OCI-LY3 (cell line): ENCODE measurements around the gene PRIM2.
"Not testable (repeated sequence)": the region's sequence is repeated elsewhere in the genome, so short reads cannot be mapped to it uniquely, and the experiment has no call there.

Experiments
- H2AFZ ChIP-seq: fragments of 200-600, 300-600 bp; shearing (Covaris generic); 2 replicates; pipeline ENCODE4 v1.6.0; 2014; ENCODE audit warnings: antibody characterized with exemption, low read depth, low read length
- H3K27ac ChIP-seq: fragments of 200-600, 300-600 bp; sonication (generic); 2 replicates; pipeline ENCODE4 v1.5.1; 2014; ENCODE audit warnings: mild to moderate bottlenecking, low read length, moderate library complexity, mixed read lengths
- H3K27me3 ChIP-seq: fragments of 200-600, 300-600 bp; sonication (generic); 2 replicates; pipeline ENCODE4 v1.6.1; 2014; ENCODE audit warnings: low read depth, low read length, mixed read lengths
- H3K36me3 ChIP-seq: fragments of 200-600, 300-600 bp; sonication (generic); replicated peaks from 2 replicates; pipeline ENCODE3; 2014; ENCODE audit warnings: low read depth, low read length, mixed read lengths
- H3K4me1 ChIP-seq: fragments of 300-600, 200-600 bp; sonication (generic); 2 replicates; pipeline ENCODE4 v1.6.1; 2014; ENCODE audit warnings: low read length, mixed read lengths
- H3K4me2 ChIP-seq: fragments of 200-600, 300-600 bp; sonication (generic); 2 replicates; pipeline ENCODE4 v1.6.1; 2014; ENCODE audit warnings: low read length, mixed read lengths
- H3K4me3 ChIP-seq: fragments of 300-600, 200-600 bp; sonication (generic); 2 replicates; pipeline ENCODE4 v1.5.1; 2014; ENCODE audit warnings: antibody characterized with exemption, mild to moderate bottlenecking, low read length, moderate library complexity
- H3K79me2 ChIP-seq: fragments of 300-600, 200-600 bp; shearing (Covaris generic); 2 replicates; pipeline ENCODE4 v1.6.1; 2014; ENCODE audit warnings: mild to moderate bottlenecking, low read length, mixed read lengths
- H3K9ac ChIP-seq: fragments of 300-600, 200-600 bp; shearing (Covaris generic); 2 replicates; pipeline ENCODE4 v1.6.0; 2014; ENCODE audit warnings: mild to moderate bottlenecking, low read length, moderate library complexity
- H3K9me3 ChIP-seq: fragments of 200-600, 300-600 bp; shearing (Covaris generic); 2 replicates; pipeline ENCODE4 v1.6.1; 2014; ENCODE audit warnings: low read length, mixed read lengths; ENCODE audit not compliant: insufficient read depth
- H4K20me1 ChIP-seq: fragments of 200-600, 300-600 bp; sonication (generic); 2 replicates; pipeline ENCODE4 v1.6.1; 2016; ENCODE audit warnings: low read length, mixed read lengths; ENCODE audit not compliant: insufficient read depth
- CTCF ChIP-seq: fragments of 200-600, 300-600 bp; sonication (generic); IDR thresholded peaks from 2 replicates; pipeline ENCODE4 v1.5.1; 2014; ENCODE audit warnings: antibody characterized with exemption, low read length, low read depth

The PRIM2 gene

GRCh38 chr6:57579489-57579888 is 262.1 kb downstream of the PRIM2 start:
- not testable (repeated sequence) for H3K27ac ChIP-seq, H2AFZ ChIP-seq, H3K4me1 ChIP-seq, H4K20me1 ChIP-seq, H3K9me3 ChIP-seq, H3K4me3 ChIP-seq, H3K9ac ChIP-seq, H3K4me2 ChIP-seq, H3K36me3 ChIP-seq, H3K27me3 ChIP-seq, H3K79me2 ChIP-seq
- peak; percentile 34 for TF ChIP-seq CTCF

- not testable (repeated sequence) for H3K79me2 ChIP-seq, H3K4me2 ChIP-seq, H3K27me3 ChIP-seq, H3K9ac ChIP-seq, H3K27ac ChIP-seq, H3K9me3 ChIP-seq, H3K4me3 ChIP-seq, H3K4me1 ChIP-seq, H3K36me3 ChIP-seq, H4K20me1 ChIP-seq, H2AFZ ChIP-seq
These were observed 264.2 kb downstream of the PRIM2 start for GRCh38 chr6:57581586-57581985.

DNA sequence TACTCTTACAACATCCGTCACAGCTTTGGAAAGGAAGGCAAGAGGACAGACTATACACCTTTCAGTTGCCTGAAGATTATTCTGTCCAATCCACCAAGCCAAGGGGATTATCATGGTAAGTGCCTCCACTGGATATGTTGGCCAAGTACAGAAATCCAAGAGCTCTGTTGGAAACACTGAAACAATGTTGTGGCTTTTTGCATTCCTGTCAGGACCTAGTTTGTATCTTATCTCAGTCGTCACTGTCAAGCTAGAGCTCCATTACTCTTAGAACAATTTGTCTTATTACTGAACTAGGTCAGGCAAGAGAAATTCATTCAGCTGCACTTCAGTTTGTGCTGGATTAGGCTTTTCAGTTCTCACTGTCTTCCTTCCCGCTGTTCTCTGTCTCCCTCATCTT is 283.7 kb downstream of the PRIM2 start:
- H3K27me3 ChIP-seq, H3K4me1 ChIP-seq, H3K4me2 ChIP-seq, H3K9me3 ChIP-seq, H3K27ac ChIP-seq, H3K79me2 ChIP-seq, H3K4me3 ChIP-seq, H2AFZ ChIP-seq, H4K20me1 ChIP-seq, H3K36me3 ChIP-seq, H3K9ac ChIP-seq: not testable (repeated sequence)

- H3K9me3 ChIP-seq, H3K4me2 ChIP-seq, H3K36me3 ChIP-seq, H4K20me1 ChIP-seq, H3K4me3 ChIP-seq, H2AFZ ChIP-seq, H3K4me1 ChIP-seq, H3K9ac ChIP-seq, H3K79me2 ChIP-seq, H3K27ac ChIP-seq, H3K27me3 ChIP-seq: not testable (repeated sequence)
These were observed 287.9 kb downstream of the PRIM2 start for GRCh38 chr6:57605303-57605702.

- not testable (repeated sequence) for H2AFZ ChIP-seq
These were observed 288.9 kb downstream of the PRIM2 start for GRCh38 chr6:57606331-57606730.

GRCh38 chr6:57610612-57611011 is 293.2 kb downstream of the PRIM2 start:
- H4K20me1 ChIP-seq, H3K27ac ChIP-seq, H3K9ac ChIP-seq, H3K27me3 ChIP-seq, H3K79me2 ChIP-seq, H3K9me3 ChIP-seq, H3K4me2 ChIP-seq, H3K36me3 ChIP-seq, H3K4me3 ChIP-seq, H3K4me1 ChIP-seq, H2AFZ ChIP-seq: not testable (repeated sequence)

More at GRCh38 chr6:57606331-57606730, 288.9 kb downstream of the PRIM2 start:
- not testable (repeated sequence) for H3K27ac ChIP-seq, H3K27me3 ChIP-seq, H3K4me2 ChIP-seq, H3K79me2 ChIP-seq, H4K20me1 ChIP-seq, H3K36me3 ChIP-seq, H3K4me1 ChIP-seq, H3K4me3 ChIP-seq, H3K9me3 ChIP-seq, H3K9ac ChIP-seq

- H4K20me1 ChIP-seq, H3K9ac ChIP-seq, H3K27ac ChIP-seq, H3K79me2 ChIP-seq, H3K27me3 ChIP-seq, H3K9me3 ChIP-seq, H3K36me3 ChIP-seq, H2AFZ ChIP-seq, H3K4me1 ChIP-seq, H3K4me3 ChIP-seq, H3K4me2 ChIP-seq: not testable (repeated sequence)
These were observed 301.5 kb downstream of the PRIM2 start for GRCh38 chr6:57618959-57619358.

DNA sequence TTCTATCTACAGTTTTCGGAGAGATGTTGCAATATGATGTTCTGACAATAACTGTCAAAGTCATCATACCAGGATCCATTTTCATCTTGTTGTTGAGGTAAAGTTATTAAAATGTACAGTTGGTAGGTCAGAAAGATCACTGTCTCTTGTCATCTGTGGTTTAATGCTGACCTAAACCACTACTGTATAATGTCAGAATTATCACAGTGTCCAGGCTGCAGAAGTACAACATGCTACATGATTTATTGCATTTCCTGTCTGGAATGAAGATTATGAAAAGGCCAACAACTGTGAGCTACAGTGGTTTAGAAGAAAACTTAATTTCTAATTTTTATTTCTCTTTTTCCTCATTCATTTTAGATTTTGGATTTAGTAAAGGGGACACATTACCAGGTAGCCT is 314.3 kb downstream of the PRIM2 start:
- H3K79me2 ChIP-seq, H4K20me1 ChIP-seq, H2AFZ ChIP-seq, H3K36me3 ChIP-seq, H3K9me3 ChIP-seq, H3K4me2 ChIP-seq, H3K4me1 ChIP-seq, H3K27me3 ChIP-seq, H3K27ac ChIP-seq, H3K9ac ChIP-seq, H3K4me3 ChIP-seq: not testable (repeated sequence)

DNA sequence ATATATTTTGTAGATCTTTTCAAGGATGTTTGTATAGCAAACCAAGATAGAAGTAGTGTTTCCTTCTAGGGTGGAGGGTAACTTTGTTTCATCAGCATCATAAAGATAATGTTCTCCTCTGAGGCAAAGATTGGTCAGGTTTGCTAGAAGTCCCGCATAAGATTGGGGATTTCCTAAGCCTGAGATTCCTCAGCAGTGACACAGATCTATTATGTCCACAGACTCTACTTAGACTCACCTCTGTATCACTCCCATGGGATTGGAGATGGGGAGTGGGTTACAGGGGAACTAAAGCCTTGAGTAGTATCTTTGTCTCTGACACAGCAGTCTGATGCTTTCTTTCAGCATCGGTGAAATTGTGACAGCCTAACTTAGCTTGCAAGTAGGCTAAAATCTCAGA is 341.1 kb downstream of the PRIM2 start:
- not testable (repeated sequence) for H2AFZ ChIP-seq, H3K27me3 ChIP-seq, H3K27ac ChIP-seq, H3K4me2 ChIP-seq, H3K79me2 ChIP-seq, H3K4me1 ChIP-seq, H4K20me1 ChIP-seq, H3K9me3 ChIP-seq, H3K9ac ChIP-seq, H3K36me3 ChIP-seq, H3K4me3 ChIP-seq
